ENCODE data around the gene GSTM3.

Gene GSTM3

DNA sequence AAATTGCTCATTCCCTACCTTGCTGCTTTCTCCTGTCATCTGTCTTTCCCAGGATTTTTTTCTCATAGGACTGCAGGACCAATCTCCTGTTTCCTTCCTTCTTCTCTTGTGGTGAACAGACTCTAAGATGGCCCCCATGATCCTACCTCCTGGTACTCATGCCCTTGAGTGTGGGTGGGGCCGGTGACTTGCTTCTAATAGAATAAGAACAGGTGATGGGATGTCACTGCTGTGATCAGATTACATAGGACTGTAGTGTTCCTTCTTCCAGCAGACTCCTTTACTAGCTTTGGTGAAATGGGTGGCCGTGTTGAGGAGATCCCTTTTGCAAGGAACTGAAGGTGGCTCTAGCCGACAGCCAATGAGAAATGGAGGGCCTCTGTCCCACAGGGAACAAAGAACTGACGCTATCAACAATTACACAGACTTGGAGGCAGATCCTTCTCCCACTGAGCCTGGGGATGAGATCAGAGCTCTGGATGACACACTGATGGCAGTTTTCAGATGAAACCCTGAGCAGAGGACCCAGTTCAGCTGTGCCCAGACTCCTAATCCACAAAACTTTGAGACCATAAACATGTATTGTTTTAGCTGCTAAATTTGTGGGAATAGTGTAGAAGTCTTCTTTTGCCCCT is 7.5 kb downstream of the GSTM3 start:
- Histone ChIP-seq H3K9me2 (replicated peaks; ENCODE audit: insufficient read depth, low read length) (no peaks in the 10 kb centered on the region), H3K9me3 (replicated peaks; ENCODE audit: insufficient read depth, low read length) (no peaks in the 10 kb centered on the region), H3K4me2 (ENCODE audit: low read depth, low read length) (no peak overlapping the region), H3K9ac (ENCODE audit: low read length) (no peak overlapping the region), H3K27me3 (replicated peaks; ENCODE audit: insufficient read depth, low read length) (no peaks in the 10 kb centered on the region), H3K27ac (ENCODE audit: low read length) (no peak overlapping the region), H3F3A (ENCODE audit: insufficient read depth, low read length) (no peaks in the 10 kb centered on the region), H2AFZ (ENCODE audit: low read length) (no peak overlapping the region), H3K36me3 (replicated peaks; ENCODE audit: insufficient read depth, low read length) (no peaks in the 10 kb centered on the region), H3K4me1 (ENCODE audit: low read length) (no peaks in the 10 kb centered on the region), H3K4me3 (ENCODE audit: low read length) (no peak overlapping the region), H4K20me1 (ENCODE audit: insufficient read depth, low read length) (no peaks in the 10 kb centered on the region), H3K79me2 (ENCODE audit: low read length) (no peaks in the 10 kb centered on the region)
- TF ChIP-seq EZH2 (optimal IDR thresholded peaks at IDR 0.05; ENCODE audit: low read depth, low read length), result no peak
- TF ChIP-seq EZH2phosphoT487 (IDR thresholded peaks at IDR 0.05; ENCODE audit: low read length), result no peak
- TF ChIP-seq, protein P1, sequence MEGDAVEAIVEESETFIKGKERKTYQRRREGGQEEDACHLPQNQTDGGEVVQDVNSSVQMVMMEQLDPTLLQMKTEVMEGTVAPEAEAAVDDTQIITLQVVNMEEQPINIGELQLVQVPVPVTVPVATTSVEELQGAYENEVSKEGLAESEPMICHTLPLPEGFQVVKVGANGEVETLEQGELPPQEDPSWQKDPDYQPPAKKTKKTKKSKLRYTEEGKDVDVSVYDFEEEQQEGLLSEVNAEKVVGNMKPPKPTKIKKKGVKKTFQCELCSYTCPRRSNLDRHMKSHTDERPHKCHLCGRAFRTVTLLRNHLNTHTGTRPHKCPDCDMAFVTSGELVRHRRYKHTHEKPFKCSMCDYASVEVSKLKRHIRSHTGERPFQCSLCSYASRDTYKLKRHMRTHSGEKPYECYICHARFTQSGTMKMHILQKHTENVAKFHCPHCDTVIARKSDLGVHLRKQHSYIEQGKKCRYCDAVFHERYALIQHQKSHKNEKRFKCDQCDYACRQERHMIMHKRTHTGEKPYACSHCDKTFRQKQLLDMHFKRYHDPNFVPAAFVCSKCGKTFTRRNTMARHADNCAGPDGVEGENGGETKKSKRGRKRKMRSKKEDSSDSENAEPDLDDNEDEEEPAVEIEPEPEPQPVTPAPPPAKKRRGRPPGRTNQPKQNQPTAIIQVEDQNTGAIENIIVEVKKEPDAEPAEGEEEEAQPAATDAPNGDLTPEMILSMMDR (IDR thresholded peaks at IDR 0.05; ENCODE audit: low read length), result no peak
- no peak for DNase-seq

DNA sequence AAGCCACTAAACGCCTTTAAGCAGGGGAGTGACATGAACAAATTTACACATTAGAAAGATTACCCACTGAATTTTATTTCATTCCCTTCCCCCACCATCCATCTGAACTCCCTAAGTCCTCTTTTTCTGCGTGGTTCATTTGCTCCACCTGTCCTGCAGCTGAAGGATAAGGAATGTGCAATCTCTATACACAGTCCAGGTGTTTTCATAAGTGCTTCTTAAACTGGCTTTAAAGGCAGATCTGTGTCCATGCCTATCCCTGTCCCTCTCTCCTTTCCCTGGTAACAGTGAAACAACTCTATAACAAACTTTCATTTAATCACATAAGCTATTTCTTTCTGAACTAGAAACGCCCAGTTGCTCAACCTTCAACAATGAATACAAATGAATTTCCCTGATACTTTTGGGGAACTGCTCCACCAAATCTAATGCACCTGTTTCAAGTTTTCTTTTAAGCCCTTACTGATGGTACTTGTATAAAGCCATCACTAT is 8.4 kb downstream of the GSTM3 start:
- no peaks in the 10 kb centered on the region for H3F3A ChIP-seq (ENCODE audit: insufficient read depth, low read length)
- H3K4me3 ChIP-seq (ENCODE audit: low read length), result no peak overlapping the region
- H3K4me1 ChIP-seq (ENCODE audit: low read length), result no peaks in the 10 kb centered on the region
- H3K9ac ChIP-seq (ENCODE audit: low read length), result no peak overlapping the region
- no peaks in the 10 kb centered on the region for H3K9me3 ChIP-seq (replicated peaks; ENCODE audit: insufficient read depth, low read length)
- H2AFZ ChIP-seq (ENCODE audit: low read length), result no peak overlapping the region
- TF ChIP-seq EZH2phosphoT487 (IDR thresholded peaks at IDR 0.05; ENCODE audit: low read length), result no peak
- TF ChIP-seq, protein P1 (IDR thresholded peaks at IDR 0.05; ENCODE audit: low read length), result no peak
- TF ChIP-seq EZH2 (optimal IDR thresholded peaks at IDR 0.05; ENCODE audit: low read depth, low read length), result no peak
- no peaks in the 10 kb centered on the region for H3K9me2 ChIP-seq (replicated peaks; ENCODE audit: insufficient read depth, low read length)
- H3K79me2 ChIP-seq (ENCODE audit: low read length), result no peaks in the 10 kb centered on the region
- H3K36me3 ChIP-seq (replicated peaks; ENCODE audit: insufficient read depth, low read length), result no peaks in the 10 kb centered on the region
- H3K27ac ChIP-seq (ENCODE audit: low read length), result no peak overlapping the region
- no peaks in the 10 kb centered on the region for H4K20me1 ChIP-seq (ENCODE audit: insufficient read depth, low read length)
- H3K4me2 ChIP-seq (ENCODE audit: low read depth, low read length), result no peak overlapping the region
- no peaks in the 10 kb centered on the region for H3K27me3 ChIP-seq (replicated peaks; ENCODE audit: insufficient read depth, low read length)
- no peak for DNase-seq

GRCh38 chr1:109730666-109731065 is 10.2 kb downstream of the GSTM3 start:
- Histone ChIP-seq H3K27me3 (replicated peaks; ENCODE audit: insufficient read depth, low read length) (no peaks in the 10 kb centered on the region), H3F3A (ENCODE audit: insufficient read depth, low read length) (no peaks in the 10 kb centered on the region), H3K4me2 (ENCODE audit: low read depth, low read length) (no peak overlapping the region), H3K4me1 (ENCODE audit: low read length) (no peaks in the 10 kb centered on the region), H3K27ac (ENCODE audit: low read length) (no peak overlapping the region), H3K9me2 (replicated peaks; ENCODE audit: insufficient read depth, low read length) (no peaks in the 10 kb centered on the region), H3K9ac (ENCODE audit: low read length) (no peak overlapping the region), H3K4me3 (ENCODE audit: low read length) (no peak overlapping the region), H3K36me3 (replicated peaks; ENCODE audit: insufficient read depth, low read length) (no peaks in the 10 kb centered on the region), H3K9me3 (replicated peaks; ENCODE audit: insufficient read depth, low read length) (no peaks in the 10 kb centered on the region), H2AFZ (ENCODE audit: low read length) (no peak overlapping the region), H3K79me2 (ENCODE audit: low read length) (no peaks in the 10 kb centered on the region), H4K20me1 (ENCODE audit: insufficient read depth, low read length) (no peaks in the 10 kb centered on the region)
- TF ChIP-seq EZH2 (optimal IDR thresholded peaks at IDR 0.05; ENCODE audit: low read depth, low read length) (no peak), EZH2phosphoT487 (IDR thresholded peaks at IDR 0.05; ENCODE audit: low read length) (no peak)
- TF ChIP-seq, protein P1 (IDR thresholded peaks at IDR 0.05; ENCODE audit: low read length), result no peak
- DNase-seq, result no peak

Data from MM.1S (cell line).